Tibial artery (tissue), 4 donors: ENCODE results near the gene LYAR.

Experiments
- DNase-seq, 2 donors: peaks; one replicate each; pipeline ENCODE4 v3.0.0-alpha.2; 2019
- H3K27ac ChIP-seq, 2 donors: fragments of 200-600 bp; sonication (generic) in 1 of 2; 1 replicate in 1 of 2; 2 replicates in 1 of 2; pipeline ENCODE4 v1.5.1; 2018 to 2019; ENCODE audit warnings: mild to moderate bottlenecking in 1 of 2
- H3K27me3 ChIP-seq, 2 donors: fragments of 200-600 bp; sonication (generic) in 1 of 2; one replicate each; pipeline versions ENCODE4 v1.5.1 to v1.6.0; 2016 to 2019
- H3K36me3 ChIP-seq, 3 donors: fragments of 200-600 bp; sonication (generic) in 2 of 3; one replicate each; pipeline ENCODE4 v1.5.1; 2016 to 2019; ENCODE audit warnings: mild to moderate bottlenecking in 2 of 3
- H3K4me1 ChIP-seq, 4 donors: fragments of 200-600 bp; sonication (generic) in 2 of 4; 1 replicate in 3 of 4; 2 replicates in 1 of 4; pipeline ENCODE4 v1.5.1; 2016 to 2019
- H3K4me3 ChIP-seq, 2 donors: fragments of 200-600 bp; sonication (generic) in 1 of 2; 1 replicate in 1 of 2; 2 replicates in 1 of 2; pipeline ENCODE4 v1.5.1; 2018 to 2019; ENCODE audit warnings: mild to moderate bottlenecking in 2 of 2
- H3K9me3 ChIP-seq, 3 donors: fragments of 200-600 bp; sonication (generic) in 1 of 3; one replicate each; pipeline ENCODE4 v1.5.1; 2016 to 2019
- intact Hi-C: fragments of 100-400 bp; cut with DNase I; formaldehyde crosslinking; loops from one replicate; pipeline ENCODE4 v1.15.0; 2023; ENCODE audit warnings: low total_unique reads
- TF ChIP-seq, protein P1 (sequence below), 2 experiments: fragments of 200-600 bp in 1 of 2; fragments of 450-650 bp in 1 of 2; IDR thresholded peaks; one replicate each; pipeline ENCODE4 v1.5.1; 2017 to 2019; ENCODE audit warnings: antibody characterized with exemption in 2 of 2, mild to moderate bottlenecking in 1 of 2, moderate library complexity in 1 of 2

The LYAR gene

DNA sequence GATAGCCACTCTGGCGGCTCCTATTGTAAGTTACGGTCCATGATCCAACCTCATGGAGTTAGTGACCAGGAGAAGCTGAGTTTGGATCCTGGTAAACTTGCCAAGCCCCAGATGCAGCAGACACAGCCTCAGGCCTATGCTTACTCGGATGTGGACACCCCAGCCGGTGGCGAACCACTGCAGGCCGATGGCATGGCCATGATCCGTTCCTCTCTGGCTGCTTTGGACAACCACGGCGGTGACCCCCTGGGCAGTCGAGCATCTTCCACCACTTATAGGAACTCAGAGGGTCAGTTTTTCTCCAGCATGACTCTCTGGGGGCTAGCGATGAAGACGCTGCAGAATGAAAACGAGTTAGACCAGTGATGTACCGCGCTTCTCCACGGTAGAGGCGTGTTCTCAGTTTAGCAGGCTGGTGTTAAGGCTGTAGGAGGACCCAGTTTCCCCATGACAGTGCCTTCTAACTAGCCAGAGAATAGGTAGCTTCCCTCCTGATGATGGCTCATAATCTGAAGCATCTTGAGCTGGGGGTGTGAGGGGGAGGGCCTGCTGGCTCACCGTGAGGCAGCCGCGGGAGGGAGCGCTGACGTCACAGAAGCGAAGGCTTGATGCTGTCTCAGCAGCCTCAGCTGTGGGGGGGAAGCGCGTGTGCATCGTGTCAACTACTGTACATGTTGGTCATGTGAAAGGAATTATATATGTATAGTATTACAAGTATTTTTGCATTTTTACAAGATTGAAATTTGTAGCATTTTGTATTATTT is 31.2 kb upstream of the LYAR start:
- no peak overlapping the region for H3K27ac ChIP-seq
- intact Hi-C loops: no loop called here
- peaks cover 54 to 66% (median 62%) of the 10 kb centered on the region in 3 donors for H3K36me3 ChIP-seq
- H3K4me3 ChIP-seq: no peak overlapping the region
- H3K4me1 ChIP-seq: no peaks in the 10 kb centered on the region
- H3K27me3 ChIP-seq: no peaks in the 10 kb centered on the region
- peak in 1 of 2 donors; percentile 40 for DNase-seq
- H3K9me3 ChIP-seq: no peaks in the 10 kb centered on the region
- TF ChIP-seq, protein P1, sequence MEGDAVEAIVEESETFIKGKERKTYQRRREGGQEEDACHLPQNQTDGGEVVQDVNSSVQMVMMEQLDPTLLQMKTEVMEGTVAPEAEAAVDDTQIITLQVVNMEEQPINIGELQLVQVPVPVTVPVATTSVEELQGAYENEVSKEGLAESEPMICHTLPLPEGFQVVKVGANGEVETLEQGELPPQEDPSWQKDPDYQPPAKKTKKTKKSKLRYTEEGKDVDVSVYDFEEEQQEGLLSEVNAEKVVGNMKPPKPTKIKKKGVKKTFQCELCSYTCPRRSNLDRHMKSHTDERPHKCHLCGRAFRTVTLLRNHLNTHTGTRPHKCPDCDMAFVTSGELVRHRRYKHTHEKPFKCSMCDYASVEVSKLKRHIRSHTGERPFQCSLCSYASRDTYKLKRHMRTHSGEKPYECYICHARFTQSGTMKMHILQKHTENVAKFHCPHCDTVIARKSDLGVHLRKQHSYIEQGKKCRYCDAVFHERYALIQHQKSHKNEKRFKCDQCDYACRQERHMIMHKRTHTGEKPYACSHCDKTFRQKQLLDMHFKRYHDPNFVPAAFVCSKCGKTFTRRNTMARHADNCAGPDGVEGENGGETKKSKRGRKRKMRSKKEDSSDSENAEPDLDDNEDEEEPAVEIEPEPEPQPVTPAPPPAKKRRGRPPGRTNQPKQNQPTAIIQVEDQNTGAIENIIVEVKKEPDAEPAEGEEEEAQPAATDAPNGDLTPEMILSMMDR (IDR thresholded peaks at IDR 0.05): no peak

DNA sequence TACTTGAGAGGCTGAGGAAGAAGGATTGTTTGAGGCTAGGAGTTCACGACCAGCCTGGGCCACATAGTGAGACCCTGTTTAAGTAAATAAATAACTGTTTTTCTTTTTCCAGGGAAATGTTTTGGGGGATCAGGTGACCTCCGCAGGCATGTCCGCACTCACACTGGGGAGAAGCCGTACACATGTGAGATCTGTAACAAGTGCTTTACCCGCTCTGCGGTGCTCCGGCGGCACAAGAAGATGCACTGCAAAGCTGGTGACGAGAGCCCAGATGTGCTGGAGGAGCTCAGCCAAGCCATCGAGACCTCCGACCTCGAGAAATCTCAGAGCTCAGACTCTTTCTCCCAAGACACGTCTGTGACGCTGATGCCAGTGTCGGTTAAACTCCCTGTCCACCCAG is 30.6 kb upstream of the LYAR start:
- H3K4me1 ChIP-seq: no peaks in the 10 kb centered on the region
- intact Hi-C loops: no loop called here
- peaks cover 60 to 72% (median 68%) of the 10 kb centered on the region in 3 donors for H3K36me3 ChIP-seq
- H3K9me3 ChIP-seq: no peaks in the 10 kb centered on the region
- H3K27me3 ChIP-seq: no peaks in the 10 kb centered on the region
- DNase-seq: peak in 1 of 2 donors; percentile 11
- H3K27ac ChIP-seq: no peak overlapping the region
- TF ChIP-seq, protein P1 (IDR thresholded peaks at IDR 0.05): no peak
- no peak overlapping the region for H3K4me3 ChIP-seq

DNA sequence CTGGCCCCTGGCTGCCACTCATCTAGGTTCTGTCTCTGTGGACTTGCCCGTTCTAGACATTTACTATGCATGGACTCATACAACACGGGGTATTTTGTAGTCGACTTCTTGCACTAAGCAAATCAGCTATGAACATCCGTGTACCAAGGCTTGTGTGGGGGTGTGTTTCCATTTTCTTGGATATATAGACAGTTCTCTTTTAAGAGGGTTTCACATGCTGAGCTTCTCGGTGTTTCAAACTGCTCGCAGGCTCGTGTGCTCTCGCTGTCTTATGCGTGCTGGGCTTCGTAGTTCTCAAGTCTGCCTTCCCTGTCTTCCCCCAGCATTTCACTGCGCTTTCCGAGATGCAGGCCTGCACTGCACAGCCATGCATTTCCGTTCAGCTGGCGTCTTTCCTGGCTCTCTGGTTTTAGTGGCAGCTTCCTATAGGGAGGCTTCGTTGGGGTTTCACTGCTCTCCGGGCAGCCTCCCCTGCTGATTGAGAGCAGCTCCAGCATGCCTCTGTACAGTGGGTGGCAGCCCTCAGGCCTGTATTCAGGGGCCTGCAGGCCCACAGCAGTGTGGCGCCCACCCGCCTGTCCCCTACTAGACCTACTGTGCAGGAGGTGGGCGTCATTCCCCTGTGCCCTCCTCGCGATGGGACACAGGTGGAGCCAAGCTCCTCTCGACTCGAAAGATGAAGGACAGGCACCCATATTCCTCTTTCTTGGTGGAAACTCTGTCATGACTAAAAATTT is 27.7 kb upstream of the LYAR start:
- Histone ChIP-seq H3K4me1 (no peaks in the 10 kb centered on the region), H3K9me3 (no peaks in the 10 kb centered on the region), H3K4me3 (no peak overlapping the region), H3K27ac (no peak overlapping the region), H3K27me3 (no peaks in the 10 kb centered on the region), H3K36me3 (peaks cover 78 to 96% (median 95%) of the 10 kb centered on the region in 3 donors)
- intact Hi-C loops: no loop called here
- no peak for DNase-seq
- TF ChIP-seq, protein P1 (IDR thresholded peaks at IDR 0.05): no peak

DNA sequence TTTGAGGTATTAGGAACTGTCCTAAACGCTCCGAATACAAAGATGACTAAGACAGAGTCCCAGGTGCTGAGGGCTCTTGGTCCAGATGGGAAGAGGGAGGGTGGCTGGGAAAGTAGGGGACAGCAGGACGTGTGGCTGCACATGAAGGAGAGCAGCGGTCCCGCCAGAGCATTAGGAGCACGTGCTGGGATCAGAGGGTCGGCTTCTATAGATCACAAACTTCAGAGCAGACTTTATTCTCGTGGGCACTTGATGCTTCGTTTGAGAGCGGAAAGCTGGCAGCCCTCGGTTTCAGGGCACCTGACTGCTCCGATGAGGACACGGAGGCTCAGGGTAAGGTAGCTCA is 26.2 kb upstream of the LYAR start:
- Histone ChIP-seq H3K27ac (no peak overlapping the region), H3K4me3 (no peak overlapping the region), H3K27me3 (no peaks in the 10 kb centered on the region), H3K4me1 (no peaks in the 10 kb centered on the region), H3K36me3 (peaks cover 62 to 87% (median 86%) of the 10 kb centered on the region in 3 donors), H3K9me3 (no peaks in the 10 kb centered on the region)
- TF ChIP-seq, protein P1 (IDR thresholded peaks at IDR 0.05): no peak
- intact Hi-C loops: no loop called here
- DNase-seq: no peak

DNA sequence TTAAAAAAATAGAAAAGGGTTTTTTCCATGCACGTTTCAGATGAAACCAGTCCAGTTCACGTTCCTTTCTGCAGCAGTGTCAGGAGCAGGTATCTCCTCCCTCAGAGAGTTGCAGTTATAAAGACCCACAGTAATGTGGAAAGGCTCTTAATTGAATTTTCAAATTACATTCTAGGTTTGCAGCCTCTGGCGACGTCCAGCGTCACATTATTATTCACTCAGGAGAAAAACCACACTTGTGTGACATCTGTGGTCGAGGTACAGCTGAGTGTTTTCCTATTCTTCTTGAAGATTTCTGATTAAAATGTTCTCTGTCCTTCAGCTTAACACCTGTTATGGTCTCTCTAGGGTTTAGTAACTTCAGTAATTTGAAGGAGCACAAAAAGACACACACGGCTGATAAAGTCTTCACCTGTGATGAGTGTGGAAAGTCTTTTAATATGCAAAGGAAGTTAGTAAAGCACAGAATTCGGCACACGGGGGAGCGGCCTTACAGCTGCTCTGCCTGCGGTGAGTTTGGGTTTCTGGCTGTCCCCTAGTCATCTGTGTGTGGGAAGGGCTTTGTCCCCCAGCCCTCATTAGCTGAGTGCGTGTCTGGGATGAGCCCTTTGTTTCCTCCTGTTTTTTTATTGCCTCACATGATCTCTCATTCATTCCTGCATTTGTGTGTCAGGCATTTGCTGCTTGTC is 25.7 kb upstream of the LYAR start:
- no peak for DNase-seq
- Histone ChIP-seq H3K27ac (no peak overlapping the region), H3K9me3 (no peaks in the 10 kb centered on the region), H3K36me3 (peaks cover 57 to 82% (median 80%) of the 10 kb centered on the region in 3 donors), H3K27me3 (no peaks in the 10 kb centered on the region), H3K4me1 (no peaks in the 10 kb centered on the region), H3K4me3 (no peak overlapping the region)
- intact Hi-C loops: no loop called here
- TF ChIP-seq, protein P1 (IDR thresholded peaks at IDR 0.05): no peak
